HEK293T (cell line): ENCODE measurements around the gene RPTOR.

Source experiments
- ARNT ChIP-seq: fragments of 450-650 bp; IDR thresholded peaks from 2 replicates; pipeline ENCODE4 v1.6.1; 2017; ENCODE audit warnings: mild to moderate bottlenecking
- ELF4 ChIP-seq: fragments of 450-650 bp; IDR thresholded peaks from 2 replicates; pipeline ENCODE4 v1.6.1; 2017; ENCODE audit warnings: antibody characterized with exemption
- L3MBTL2 ChIP-seq: fragments of 450-650 bp; conservative IDR thresholded peaks from 2 replicates; pipeline ENCODE4 v1.6.1; 2016; ENCODE audit warnings: mild to moderate bottlenecking
- PKNOX1 ChIP-seq: fragments of 450-650 bp; IDR thresholded peaks from 2 replicates; pipeline ENCODE4 v1.6.1; 2016
- SP1 ChIP-seq: fragments of 450-650 bp; IDR thresholded peaks from 2 replicates; pipeline ENCODE4 v1.6.1; 2017

- TF ChIP-seq ARNT: no peak
- TF ChIP-seq PKNOX1: no peak
- TF ChIP-seq L3MBTL2: no peak
- no peak for TF ChIP-seq ELF4
- TF ChIP-seq SP1: no peak
Observed at GRCh38 chr17:80943346-80944145, 398.9 kb downstream of the RPTOR start.
